KOPT-K1 (cell line): ENCODE results near the gene CORO2A.

Source experiments
- H3K27ac ChIP-seq: fragments of 200-600 bp; sonication (generic); 2 replicates; pipeline ENCODE4 v1.5.1; 2016; ENCODE audit warnings: antibody characterized with exemption, mild to moderate bottlenecking, low read depth, low read length; ENCODE audit not compliant: poor library complexity, severe bottlenecking
- H3K36me3 ChIP-seq: fragments of 200-600 bp; sonication (generic); 2 replicates; pipeline ENCODE4 v1.5.1; 2017; ENCODE audit warnings: antibody characterized with exemption, mild to moderate bottlenecking, low read length, moderate library complexity; ENCODE audit not compliant: insufficient read depth
- H3K9me3 ChIP-seq: fragments of 200-600 bp; sonication (generic); 2 replicates; pipeline ENCODE4 v1.5.1; 2017; ENCODE audit warnings: antibody characterized with exemption, low read length, mild to moderate bottlenecking; ENCODE audit not compliant: insufficient read depth, poor library complexity, severe bottlenecking

CORO2A gene

GRCh38 chr9:98152526-98152925 lies 39.9 kb downstream of the CORO2A start:
- H3K36me3 ChIP-seq: peaks cover 13% of the 10 kb centered on the region
- no peak overlapping the region for H3K27ac ChIP-seq
- H3K9me3 ChIP-seq: no peaks in the 10 kb centered on the region

- no peak overlapping the region for H3K27ac ChIP-seq
- H3K36me3 ChIP-seq: peaks cover 8% of the 10 kb centered on the region; the same call in 1 of the 2 replicates
- no peaks in the 10 kb centered on the region for H3K9me3 ChIP-seq
Measured at GRCh38 chr9:98150721-98151120, 41.7 kb downstream of the CORO2A start.

- Histone ChIP-seq H3K9me3 (no peaks in the 10 kb centered on the region), H3K27ac (no peak overlapping the region), H3K36me3 (peaks cover 4% of the 10 kb centered on the region; the same call in 1 of the 2 replicates)
Measured at GRCh38 chr9:98150164-98150563, 42.3 kb downstream of the CORO2A start.

- H3K9me3 ChIP-seq: no peaks in the 10 kb centered on the region
- H3K36me3 ChIP-seq: no peaks in the 10 kb centered on the region; the same call in 1 of the 2 replicates
- H3K27ac ChIP-seq: no peak overlapping the region
Measured at GRCh38 chr9:98149422-98149821, 43.0 kb downstream of the CORO2A start.

- Histone ChIP-seq H3K9me3 (no peaks in the 10 kb centered on the region), H3K27ac (no peak overlapping the region), H3K36me3 (no peaks in the 10 kb centered on the region; the same call in 1 of the 2 replicates)
Measured at GRCh38 chr9:98148486-98148885, 44.0 kb downstream of the CORO2A start.

GRCh38 chr9:98147582-98147981 lies 44.9 kb downstream of the CORO2A start:
- no peak overlapping the region for H3K27ac ChIP-seq

GRCh38 chr9:98146101-98146991 lies 46.1 kb downstream of the CORO2A start:
- H3K9me3 ChIP-seq: no peaks in the 10 kb centered on the region
- H3K36me3 ChIP-seq: no peaks in the 10 kb centered on the region; the same call in 1 of the 2 replicates
- no peak overlapping the region for H3K27ac ChIP-seq

More at GRCh38 chr9:98147582-98147981, 44.9 kb downstream of the CORO2A start:
- H3K36me3 ChIP-seq: no peaks in the 10 kb centered on the region; the same call in 1 of the 2 replicates
- H3K9me3 ChIP-seq: no peaks in the 10 kb centered on the region

GRCh38 chr9:98144631-98145030 lies 47.8 kb downstream of the CORO2A start:
- Histone ChIP-seq H3K36me3 (no peaks in the 10 kb centered on the region), H3K27ac (no peak overlapping the region), H3K9me3 (no peaks in the 10 kb centered on the region)

GRCh38 chr9:98144076-98144475 lies 48.4 kb downstream of the CORO2A start:
- Histone ChIP-seq H3K27ac (no peak overlapping the region), H3K9me3 (no peaks in the 10 kb centered on the region), H3K36me3 (no peaks in the 10 kb centered on the region)

GRCh38 chr9:98142925-98143481 lies 49.4 kb downstream of the CORO2A start:
- no peaks in the 10 kb centered on the region for H3K36me3 ChIP-seq
- no peak overlapping the region for H3K27ac ChIP-seq
- H3K9me3 ChIP-seq: no peaks in the 10 kb centered on the region

GRCh38 chr9:98142182-98142907 lies 50.1 kb downstream of the CORO2A start:
- Histone ChIP-seq H3K27ac (no peak overlapping the region), H3K9me3 (no peaks in the 10 kb centered on the region), H3K36me3 (no peaks in the 10 kb centered on the region)

GRCh38 chr9:98140503-98140902 lies 51.9 kb downstream of the CORO2A start:
- no peaks in the 10 kb centered on the region for H3K9me3 ChIP-seq
- no peak overlapping the region for H3K27ac ChIP-seq
- peaks cover 11% of the 10 kb centered on the region; the same call in 1 of the 2 replicates for H3K36me3 ChIP-seq

GRCh38 chr9:98136489-98136888 lies 55.9 kb downstream of the CORO2A start:
- Histone ChIP-seq H3K36me3 (peaks cover 43% of the 10 kb centered on the region; the same call in 1 of the 2 replicates), H3K9me3 (no peaks in the 10 kb centered on the region), H3K27ac (no peak overlapping the region)

- H3K9me3 ChIP-seq: no peaks in the 10 kb centered on the region
- peaks cover 43% of the 10 kb centered on the region; the same call in 1 of the 2 replicates for H3K36me3 ChIP-seq
- no peak overlapping the region for H3K27ac ChIP-seq
Measured at GRCh38 chr9:98135938-98136337, 56.5 kb downstream of the CORO2A start.

- H3K27ac ChIP-seq: no peak overlapping the region
- H3K9me3 ChIP-seq: no peaks in the 10 kb centered on the region
- peaks cover 43% of the 10 kb centered on the region; the same call in 1 of the 2 replicates for H3K36me3 ChIP-seq
Measured at GRCh38 chr9:98135558-98135934, 56.9 kb downstream of the CORO2A start.
